Endothelial cell of umbilical vein (primary cell): ENCODE measurements around the gene GTPBP3. TPM values are rescaled to one million over a fixed set of nuclear protein-coding genes. Genes with fewer than 3 reads are reported as not detected.

Experiments used
- BruUV-seq: library from RNA; stranded (reverse); fragments of 400-500 nt; replicated peaks from 2 replicates; lab custom pipeline; 2021; lab: Mats Ljungman, UMichigan
- CTCF ChIA-PET: fragments of 300-600, 350-600 bp; sonication (Branson Sonifier 250); formaldehyde crosslinking; loops from one replicate; lab custom pipeline; 2021; ENCODE audit warnings: antibody characterized with exemption, inconsistent platforms; lab: Charles Lee
- POLR2A ChIA-PET: fragments of 300-600, 350-600 bp; sonication (Branson Sonifier 250); formaldehyde crosslinking; loops from one replicate; lab custom pipeline; 2021; ENCODE audit warnings: antibody characterized with exemption, inconsistent platforms; lab: Charles Lee
- DNase-seq: peaks from one replicate; pipeline ENCODE4 v3.0.0-alpha.2; 2011; ENCODE audit warnings: low read depth, low spot score
- FAIRE-seq: peaks from 2 replicates; lab custom pipeline; 2011; peaks lifted over from hg19 to GRCh38; lab: Jason Lieb, UNC
- H2AFZ ChIP-seq: 2 replicates; pipeline ENCODE4 v1.6.0; 2012; ENCODE audit warnings: low read depth, low read length, control low read depth, inconsistent platforms
- H3K27ac ChIP-seq: 2 replicates; pipeline ENCODE4 v1.5.1; 2011; ENCODE audit warnings: low read depth, mild to moderate bottlenecking, control low read depth, low read length, moderate library complexity; ENCODE audit not compliant: insufficient read depth
- H3K27me3 ChIP-seq, 2 experiments: 2 replicates each; pipeline versions ENCODE4 v1.6.0 to v1.6.1; 2011; ENCODE audit warnings: low read length in 2 of 2, mixed read lengths in 1 of 2; ENCODE audit not compliant: control insufficient read depth in 2 of 2, insufficient read depth in 2 of 2
- H3K36me3 ChIP-seq, 2 experiments: 2 replicates in 1 of 2; 3 replicates in 1 of 2; pipeline ENCODE4 v1.5.1; 2011; ENCODE audit warnings: low read length in 2 of 2, mild to moderate bottlenecking in 1 of 2, moderate library complexity in 1 of 2; ENCODE audit not compliant: control insufficient read depth in 2 of 2, insufficient read depth in 2 of 2; ENCODE audit errors: extremely low read depth in 1 of 2
- H3K4me1 ChIP-seq: 3 replicates; pipeline ENCODE4 v1.5.1; 2011; ENCODE audit warnings: mild to moderate bottlenecking, low read length; ENCODE audit not compliant: control insufficient read depth, insufficient read depth; ENCODE audit errors: extremely low read depth
- H3K4me2 ChIP-seq: 2 replicates; pipeline ENCODE4 v1.6.1; 2011; ENCODE audit warnings: low read length, control low read depth, mixed read lengths; ENCODE audit not compliant: insufficient read depth
- H3K4me3 ChIP-seq, 3 experiments: fragments of 200-600 bp in 1 of 3; sonication (generic), shearing (Covaris generic) in 1 of 3; replicated peaks in 1 of 3; 2 replicates each; pipeline ENCODE4 v1.5.1; 2011 to 2016; ENCODE audit warnings: control low read depth in 3 of 3, low read length in 3 of 3, mild to moderate bottlenecking in 2 of 3, inconsistent platforms in 1 of 3, low read depth in 1 of 3, moderate library complexity in 1 of 3; ENCODE audit not compliant: insufficient read depth in 1 of 3
- H3K79me2 ChIP-seq: 2 replicates; pipeline ENCODE4 v1.6.0; 2012; ENCODE audit warnings: low read length, inconsistent platforms; ENCODE audit not compliant: control insufficient read depth, insufficient read depth
- H3K9ac ChIP-seq: replicated peaks from 2 replicates; pipeline ENCODE3; 2011; ENCODE audit warnings: low read length, control low read depth; ENCODE audit not compliant: insufficient read depth; ENCODE audit errors: extremely low read depth
- H3K9me1 ChIP-seq: replicated peaks from 3 replicates; pipeline ENCODE4 v1.6.0; 2011; ENCODE audit warnings: mild to moderate bottlenecking, low read length; ENCODE audit not compliant: control insufficient read depth, insufficient read depth; ENCODE audit errors: extremely low read depth
- H3K9me3 ChIP-seq: replicated peaks from 2 replicates; pipeline ENCODE4 v1.5.1; 2012; ENCODE audit warnings: low read length, inconsistent platforms; ENCODE audit not compliant: control insufficient read depth, insufficient read depth
- H4K20me1 ChIP-seq: replicated peaks from 2 replicates; pipeline ENCODE3; 2011; ENCODE audit warnings: mild to moderate bottlenecking, low read length; ENCODE audit not compliant: control insufficient read depth, insufficient read depth; ENCODE audit errors: extremely low read depth
- CTCF ChIP-seq, 2 donors: IDR thresholded peaks; 1 replicate in 1 of 2; 2 replicates in 1 of 2; pipeline ENCODE4 v1.5.1; 2011; ENCODE audit warnings: low read length in 2 of 2, mild to moderate bottlenecking in 2 of 2, moderate library complexity in 2 of 2, control low read depth in 1 of 2, inconsistent platforms in 1 of 2, low read depth in 1 of 2; ENCODE audit not compliant: insufficient read depth in 1 of 2; ENCODE audit errors: extremely low read depth in 1 of 2
- EZH2 ChIP-seq: IDR thresholded peaks from 2 replicates; pipeline ENCODE4 v1.6.1; 2012; ENCODE audit warnings: borderline replicate concordance, low read depth, mild to moderate bottlenecking, moderate library complexity, low read length, inconsistent platforms; ENCODE audit not compliant: severe bottlenecking
- FOS ChIP-seq: IDR thresholded peaks from 2 replicates; pipeline ENCODE4 v1.6.1; 2011; ENCODE audit warnings: mild to moderate bottlenecking, low read length, moderate library complexity, borderline replicate concordance; ENCODE audit not compliant: insufficient read depth
- GATA2 ChIP-seq: IDR thresholded peaks from 2 replicates; pipeline ENCODE4 v1.7.0; 2011; ENCODE audit warnings: low read depth, mild to moderate bottlenecking, moderate library complexity, mixed read lengths, low read length; ENCODE audit not compliant: insufficient read length, insufficient read depth
- JUN ChIP-seq: IDR thresholded peaks from 2 replicates; pipeline ENCODE4 v1.6.1; 2011; ENCODE audit warnings: borderline replicate concordance, low read depth; ENCODE audit not compliant: insufficient read length, insufficient read depth
- MAX ChIP-seq: IDR thresholded peaks from 2 replicates; pipeline ENCODE4 v1.6.1; 2011; ENCODE audit not compliant: insufficient read depth, insufficient read length
- MYC ChIP-seq: IDR thresholded peaks from one replicate; pipeline ENCODE4 v1.6.1; 2011; ENCODE audit warnings: mild to moderate bottlenecking, low read depth, low read length
- POLR2A ChIP-seq: IDR thresholded peaks from 2 replicates; pipeline ENCODE4 v1.6.1; 2012; ENCODE audit warnings: low read depth, mild to moderate bottlenecking, control low read depth, low read length
- POLR2AphosphoS5 ChIP-seq: IDR thresholded peaks from 2 replicates; pipeline ENCODE4 v1.6.1; 2012; ENCODE audit warnings: low read depth, mild to moderate bottlenecking, control low read depth, low read length, moderate library complexity; ENCODE audit not compliant: insufficient read depth
- dilution Hi-C: fragments of 300-500 bp; cut with MboI; formaldehyde crosslinking; loops from one replicate; pipeline ENCODE4 v1.15.0; 2019; ENCODE audit warnings: low sequenced_read_pairs; ENCODE audit not compliant: extremely low pct_ligation_motif_present
- intact Hi-C: fragments of 100-400 bp; cut with micrococcal nuclease; formaldehyde crosslinking; loops from one replicate; pipeline ENCODE4 v1.10.0; 2022
- polyA plus RNA-seq, 4 experiments: library from polyadenylated mRNA; depleted of rRNA in 3 of 4; stranded (reverse) in 3 of 4; unstranded in 1 of 4; fragments of >200 nt; gene quantifications; 2 replicates each; pipeline versions ENCODE4 v1.2.1 to v1.2.3, GENCODE V29; 2011 to 2012; ENCODE audit warnings: missing spikeins in 1 of 4
- total RNA-seq: library from RNA; stranded (reverse); gene quantifications from 2 replicates; pipeline ENCODE4 v1.2.3, GENCODE V29; 2021

The GTPBP3 gene
- total and polyA plus RNA-seq, 2 donors (not counting 3 experiments of a cell fraction or from before 2014, with no cell fraction given): 12.7 to 34.7 TPM

- ChIA-PET POLR2A (interaction anchor here (0.6 to 0.7 kb wide), 3 partner anchors 13 to 190 kb away, joined by 3 to 4 read pairs (median 4); no protein-coding TSS in a partner anchor), CTCF (interaction anchor here (0.7 to 4.4 kb wide), 17 partner anchors 10 to 99 kb away, joined by 3 to 70 read pairs (median 6); partner anchors contain the start of genes ABHD8, ANKLE1, ANO8 and DDA1)
- H3K4me2 ChIP-seq: peak overlapping the region; percentile 54
- dilution Hi-C loops (no loop called here), intact Hi-C loops (loop anchor here (1.0 to 2.0 kb wide), 5 partner anchors 13 to 99 kb away; partner anchors contain the start of genes GTPBP3 and MRPL34)
- FAIRE-seq: peak; percentile 96
- no peak overlapping the region for H3K27ac ChIP-seq
- peak overlapping the region; percentile 49 for H3K9ac ChIP-seq
- H3K9me1 ChIP-seq: no peaks in the 10 kb centered on the region
- peaks cover 0 to 3% of the 10 kb centered on the region in 2 experiments for H3K36me3 ChIP-seq
- peak overlapping the region; percentile 36 to 51 (median 40) for H3K4me3 ChIP-seq
- TF ChIP-seq CTCF (IDR thresholded peaks at IDR 0.05; ENCODE audit: extremely low read depth in 1 of 2, insufficient read depth in 1 of 2, low read depth in 1 of 2, low read length in 2 of 2) (peak; percentile 67), MYC (no peak), JUN (no peak), MAX (no peak), EZH2 (no peak), FOS (no peak), POLR2A (peak; percentile 82), POLR2AphosphoS5 (peak; percentile 80), GATA2 (no peak)
- no peaks in the 10 kb centered on the region for H3K27me3 ChIP-seq
- H3K9me3 ChIP-seq: no peaks in the 10 kb centered on the region
- DNase-seq: peak; percentile 85
- no peaks in the 10 kb centered on the region for H4K20me1 ChIP-seq
- peaks cover 12% of the 10 kb centered on the region for H3K4me1 ChIP-seq
- no peaks in the 10 kb centered on the region for H3K79me2 ChIP-seq
- peak overlapping the region; percentile 98 for H2AFZ ChIP-seq
- BruUV-seq: no TSS peak
Measured at GRCh38 chr19:17292301-17293074, 44.9 kb upstream of the GTPBP3 start.
